Panc1 (cell line): ENCODE measurements around the gene SLC35A2.

Source experiments
- POLR2AphosphoS5 ChIP-seq: IDR thresholded peaks from 2 replicates; pipeline ENCODE4 v1.6.1; 2012; ENCODE audit warnings: mild to moderate bottlenecking, low read depth, low read length, moderate library complexity
- SIN3A ChIP-seq: IDR thresholded peaks from 2 replicates; pipeline ENCODE4 v1.6.1; 2012; ENCODE audit warnings: low read depth, mild to moderate bottlenecking, low read length, moderate library complexity, borderline replicate concordance; ENCODE audit not compliant: insufficient read depth
- TF ChIP-seq, protein P1 (sequence below): fragments of 450-650 bp; IDR thresholded peaks from 2 replicates; pipeline ENCODE4 v1.5.1; 2017; ENCODE audit warnings: mild to moderate bottlenecking

DNA sequence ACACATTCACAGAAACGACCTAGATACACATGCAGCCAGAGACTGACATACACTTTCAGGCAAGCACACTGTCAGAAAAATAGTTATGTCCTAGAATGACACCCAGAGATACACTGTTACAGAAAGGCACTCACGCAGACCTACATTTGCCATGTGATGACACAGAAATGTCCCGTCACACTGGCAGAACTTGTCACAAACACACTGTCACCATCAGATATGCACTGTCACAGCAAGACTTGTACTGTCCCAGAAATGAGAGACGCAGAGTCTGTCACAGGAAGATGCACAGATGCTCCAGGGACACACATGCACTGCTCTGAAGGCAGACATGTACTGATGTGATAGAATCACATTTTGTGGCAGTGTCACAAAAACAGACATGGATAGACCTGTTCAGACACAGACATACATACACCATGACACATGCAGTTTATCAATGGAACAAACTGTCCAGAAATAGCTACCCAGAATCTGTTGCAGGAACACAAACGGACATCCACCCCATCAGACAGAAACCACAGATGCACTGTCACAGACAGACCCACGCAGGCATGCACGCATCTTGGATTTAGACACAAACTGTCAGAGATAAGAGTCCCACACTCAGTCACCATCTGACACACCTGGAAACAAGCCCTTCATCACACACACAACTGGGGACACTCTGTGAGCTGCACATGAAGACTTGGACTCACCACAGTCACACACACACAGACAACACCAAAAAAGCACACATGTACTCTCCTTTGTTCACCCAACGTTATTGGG lies 8.7 kb upstream of the SLC35A2 start:
- TF ChIP-seq, protein P1, sequence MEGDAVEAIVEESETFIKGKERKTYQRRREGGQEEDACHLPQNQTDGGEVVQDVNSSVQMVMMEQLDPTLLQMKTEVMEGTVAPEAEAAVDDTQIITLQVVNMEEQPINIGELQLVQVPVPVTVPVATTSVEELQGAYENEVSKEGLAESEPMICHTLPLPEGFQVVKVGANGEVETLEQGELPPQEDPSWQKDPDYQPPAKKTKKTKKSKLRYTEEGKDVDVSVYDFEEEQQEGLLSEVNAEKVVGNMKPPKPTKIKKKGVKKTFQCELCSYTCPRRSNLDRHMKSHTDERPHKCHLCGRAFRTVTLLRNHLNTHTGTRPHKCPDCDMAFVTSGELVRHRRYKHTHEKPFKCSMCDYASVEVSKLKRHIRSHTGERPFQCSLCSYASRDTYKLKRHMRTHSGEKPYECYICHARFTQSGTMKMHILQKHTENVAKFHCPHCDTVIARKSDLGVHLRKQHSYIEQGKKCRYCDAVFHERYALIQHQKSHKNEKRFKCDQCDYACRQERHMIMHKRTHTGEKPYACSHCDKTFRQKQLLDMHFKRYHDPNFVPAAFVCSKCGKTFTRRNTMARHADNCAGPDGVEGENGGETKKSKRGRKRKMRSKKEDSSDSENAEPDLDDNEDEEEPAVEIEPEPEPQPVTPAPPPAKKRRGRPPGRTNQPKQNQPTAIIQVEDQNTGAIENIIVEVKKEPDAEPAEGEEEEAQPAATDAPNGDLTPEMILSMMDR = no peak
- no peak for TF ChIP-seq POLR2AphosphoS5
- TF ChIP-seq SIN3A = no peak
